CD4-positive, alpha-beta T cell treated with Interleukin-2 at 100 ng/mL for 4 hours (primary cell): ENCODE measurements around the gene TMEM145.
A peak's percentile ranks its signal among the peaks of the same experiment; 100 is the strongest.
"Not testable (repeated sequence)": the region's sequence is repeated elsewhere in the genome, so short reads cannot be mapped to it uniquely, and the experiment has no call there.

Experiments used
- DNase-seq: peaks from one replicate; pipeline ENCODE4 v3.0.0-alpha.2; 2020; ENCODE audit warnings: low spot score

TMEM145 gene

GRCh38 chr19:42334697-42335373, 21.7 kb downstream of the TMEM145 start:
- no peak for DNase-seq

GRCh38 chr19:42335374-42335936, 22.3 kb downstream of the TMEM145 start:
- no peak for DNase-seq

GRCh38 chr19:42335971-42336370, 22.9 kb downstream of the TMEM145 start:
- no peak for DNase-seq

GRCh38 chr19:42339126-42339860, 26.2 kb downstream of the TMEM145 start:
- DNase-seq: not testable (repeated sequence)

GRCh38 chr19:42339922-42340321, 26.8 kb downstream of the TMEM145 start:
- not testable (repeated sequence) for DNase-seq

GRCh38 chr19:42343344-42344110, 30.4 kb downstream of the TMEM145 start:
- no peak for DNase-seq

GRCh38 chr19:42344336-42344893, 31.3 kb downstream of the TMEM145 start:
- no peak for DNase-seq

GRCh38 chr19:42345191-42345812, 32.2 kb downstream of the TMEM145 start:
- no peak for DNase-seq

GRCh38 chr19:42348211-42348610, 35.1 kb downstream of the TMEM145 start:
- DNase-seq: no peak

- DNase-seq: no peak
These were observed 36.4 kb downstream of the TMEM145 start for GRCh38 chr19:42349378-42350107.

GRCh38 chr19:42350417-42350816, 37.3 kb downstream of the TMEM145 start:
- no peak for DNase-seq

GRCh38 chr19:42351079-42351735, 38.1 kb downstream of the TMEM145 start:
- no peak for DNase-seq

GRCh38 chr19:42352301-42353259, 39.5 kb downstream of the TMEM145 start:
- peak; percentile 32 for DNase-seq

- DNase-seq: no peak
These were observed 40.4 kb downstream of the TMEM145 start for GRCh38 chr19:42353341-42354015.

- DNase-seq: no peak
These were observed 42.8 kb downstream of the TMEM145 start for GRCh38 chr19:42355896-42356295.

GRCh38 chr19:42356686-42357085, 43.6 kb downstream of the TMEM145 start:
- DNase-seq: no peak

- no peak for DNase-seq
These were observed 44.2 kb downstream of the TMEM145 start for GRCh38 chr19:42357290-42357689.

- DNase-seq: no peak
These were observed 47.9 kb downstream of the TMEM145 start for GRCh38 chr19:42360787-42361544.
